ENCODE measurements around the gene PPIL4. TPM values are rescaled to one million over a fixed set of nuclear protein-coding genes. Genes with fewer than 3 reads are reported as not detected.

PPIL4 gene
- total and polyA plus RNA-seq, 2 donors (not counting 3 experiments of a cell fraction or from before 2014, with no cell fraction given), result 2.2 to 27.8 TPM

DNA sequence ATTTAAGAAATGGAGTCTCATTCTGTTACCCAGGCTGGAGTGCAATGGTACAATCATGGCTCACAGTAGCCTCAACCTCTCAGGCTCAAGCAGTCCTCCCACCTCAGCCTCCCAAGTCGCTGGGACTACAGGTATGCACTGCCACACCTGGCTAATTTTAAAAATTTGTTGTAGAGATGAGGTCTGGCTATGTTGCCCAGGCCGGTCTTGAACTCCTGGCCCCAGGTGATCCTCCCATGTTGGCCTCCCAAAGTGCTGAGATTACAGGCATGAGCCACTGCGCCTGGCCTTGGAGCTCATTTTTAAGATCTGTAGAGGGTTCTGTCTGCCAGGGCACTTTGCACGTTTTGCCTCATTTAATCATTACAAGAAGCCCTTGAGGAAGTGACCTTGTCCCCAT, 78.6 kb downstream of the PPIL4 start:
- H3K4me3 ChIP-seq (replicated peaks in 1 of 3; ENCODE audit: insufficient read depth in 1 of 3, low read depth in 1 of 3, low read length in 3 of 3), result no peak overlapping the region
- FAIRE-seq (no peak), DNase-seq (ENCODE audit: low read depth, low spot score) (no peak)
- H3K27me3 ChIP-seq (ENCODE audit: control insufficient read depth in 2 of 2, insufficient read depth in 2 of 2, low read length in 2 of 2), result peaks cover 4 to 6% of the 10 kb centered on the region in 2 experiments
- no peaks in the 10 kb centered on the region for H3K4me1 ChIP-seq (ENCODE audit: control insufficient read depth, extremely low read depth, insufficient read depth, low read length)
- no TSS peak for BruUV-seq (replicated peaks)
- dilution Hi-C loops (cut with MboI; ENCODE audit: extremely low pct_ligation_motif_present, low sequenced_read_pairs) (no loop called here), intact Hi-C loops (cut with micrococcal nuclease) (no loop called here)
- H3K36me3 ChIP-seq (ENCODE audit: control insufficient read depth in 2 of 2, extremely low read depth in 1 of 2, insufficient read depth in 2 of 2, low read length in 2 of 2), result no peaks in the 10 kb centered on the region
- no peaks in the 10 kb centered on the region for H3K79me2 ChIP-seq (ENCODE audit: control insufficient read depth, insufficient read depth, low read length)
- H2AFZ ChIP-seq (ENCODE audit: low read depth, low read length), result no peak overlapping the region
- H3K4me2 ChIP-seq (ENCODE audit: insufficient read depth, low read length), result no peak overlapping the region
- H3K9ac ChIP-seq (replicated peaks; ENCODE audit: extremely low read depth, insufficient read depth, low read length), result no peak overlapping the region
- no peak for TF ChIP-seq POLR2A (IDR thresholded peaks at IDR 0.05; ENCODE audit: low read depth, low read length)
- no peak for TF ChIP-seq EZH2 (IDR thresholded peaks at IDR 0.05; ENCODE audit: borderline replicate concordance, low read depth, low read length, severe bottlenecking)
- TF ChIP-seq JUN (IDR thresholded peaks at IDR 0.05; ENCODE audit: borderline replicate concordance, insufficient read depth, insufficient read length, low read depth), result no peak
- ChIA-PET POLR2A (no interaction called here), CTCF (no interaction called here)
- no peak overlapping the region for H3K27ac ChIP-seq (ENCODE audit: insufficient read depth, low read depth, low read length)
- H3K9me3 ChIP-seq (replicated peaks; ENCODE audit: control insufficient read depth, insufficient read depth, low read length), result no peaks in the 10 kb centered on the region
- H3K9me1 ChIP-seq (replicated peaks; ENCODE audit: control insufficient read depth, extremely low read depth, insufficient read depth, low read length), result no peaks in the 10 kb centered on the region
- H4K20me1 ChIP-seq (replicated peaks; ENCODE audit: control insufficient read depth, extremely low read depth, insufficient read depth, low read length), result no peaks in the 10 kb centered on the region

DNA sequence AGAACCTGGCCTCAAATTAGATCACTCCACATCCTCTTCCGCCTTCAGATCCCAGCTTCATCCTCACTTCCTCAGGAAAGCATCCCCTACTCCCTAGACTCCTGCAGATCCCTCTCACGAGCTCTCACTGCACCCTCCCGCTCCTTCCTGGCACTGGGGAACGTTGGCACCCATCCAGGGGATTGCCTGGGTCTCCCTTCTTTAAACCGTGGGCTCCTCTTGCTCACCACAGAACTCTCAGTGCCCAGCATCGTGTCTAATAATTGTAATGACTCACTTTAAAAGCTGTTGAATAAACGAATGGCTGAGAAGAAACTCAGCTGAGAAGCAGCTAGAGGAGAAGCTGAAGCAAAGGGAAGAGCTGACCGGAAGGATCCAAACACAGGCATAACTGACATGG, 81.4 kb downstream of the PPIL4 start:
- FAIRE-seq (no peak), DNase-seq (ENCODE audit: low read depth, low spot score) (no peak)
- ChIA-PET POLR2A (no interaction called here), CTCF (no interaction called here)
- H4K20me1 ChIP-seq (replicated peaks; ENCODE audit: control insufficient read depth, extremely low read depth, insufficient read depth, low read length), result no peaks in the 10 kb centered on the region
- peaks cover 0 to 7% of the 10 kb centered on the region in 2 experiments for H3K27me3 ChIP-seq (ENCODE audit: control insufficient read depth in 2 of 2, insufficient read depth in 2 of 2, low read length in 2 of 2)
- H3K36me3 ChIP-seq (ENCODE audit: control insufficient read depth in 2 of 2, extremely low read depth in 1 of 2, insufficient read depth in 2 of 2, low read length in 2 of 2), result no peaks in the 10 kb centered on the region
- no peak overlapping the region for H3K27ac ChIP-seq (ENCODE audit: insufficient read depth, low read depth, low read length)
- H3K4me2 ChIP-seq (ENCODE audit: insufficient read depth, low read length), result no peak overlapping the region
- no peaks in the 10 kb centered on the region for H3K9me3 ChIP-seq (replicated peaks; ENCODE audit: control insufficient read depth, insufficient read depth, low read length)
- no peaks in the 10 kb centered on the region for H3K4me1 ChIP-seq (ENCODE audit: control insufficient read depth, extremely low read depth, insufficient read depth, low read length)
- no peak overlapping the region for H2AFZ ChIP-seq (ENCODE audit: low read depth, low read length)
- H3K9me1 ChIP-seq (replicated peaks; ENCODE audit: control insufficient read depth, extremely low read depth, insufficient read depth, low read length), result no peaks in the 10 kb centered on the region
- no peak overlapping the region for H3K4me3 ChIP-seq (replicated peaks in 1 of 3; ENCODE audit: insufficient read depth in 1 of 3, low read depth in 1 of 3, low read length in 3 of 3)
- H3K9ac ChIP-seq (replicated peaks; ENCODE audit: extremely low read depth, insufficient read depth, low read length), result no peak overlapping the region
- intact Hi-C loops (cut with micrococcal nuclease) (no loop called here), dilution Hi-C loops (cut with MboI; ENCODE audit: extremely low pct_ligation_motif_present, low sequenced_read_pairs) (no loop called here)
- H3K79me2 ChIP-seq (ENCODE audit: control insufficient read depth, insufficient read depth, low read length), result no peaks in the 10 kb centered on the region
- no TSS peak for BruUV-seq (replicated peaks)
- TF ChIP-seq POLR2A (IDR thresholded peaks at IDR 0.05; ENCODE audit: low read depth, low read length), result no peak
- TF ChIP-seq POLR2AphosphoS5 (IDR thresholded peaks at IDR 0.05; ENCODE audit: insufficient read depth, low read depth, low read length), result no peak
- TF ChIP-seq, protein P1, sequence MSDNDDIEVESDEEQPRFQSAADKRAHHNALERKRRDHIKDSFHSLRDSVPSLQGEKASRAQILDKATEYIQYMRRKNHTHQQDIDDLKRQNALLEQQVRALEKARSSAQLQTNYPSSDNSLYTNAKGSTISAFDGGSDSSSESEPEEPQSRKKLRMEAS (IDR thresholded peaks at IDR 0.05; ENCODE audit: insufficient read depth, insufficient read length), result no peak
- TF ChIP-seq, protein P2, sequence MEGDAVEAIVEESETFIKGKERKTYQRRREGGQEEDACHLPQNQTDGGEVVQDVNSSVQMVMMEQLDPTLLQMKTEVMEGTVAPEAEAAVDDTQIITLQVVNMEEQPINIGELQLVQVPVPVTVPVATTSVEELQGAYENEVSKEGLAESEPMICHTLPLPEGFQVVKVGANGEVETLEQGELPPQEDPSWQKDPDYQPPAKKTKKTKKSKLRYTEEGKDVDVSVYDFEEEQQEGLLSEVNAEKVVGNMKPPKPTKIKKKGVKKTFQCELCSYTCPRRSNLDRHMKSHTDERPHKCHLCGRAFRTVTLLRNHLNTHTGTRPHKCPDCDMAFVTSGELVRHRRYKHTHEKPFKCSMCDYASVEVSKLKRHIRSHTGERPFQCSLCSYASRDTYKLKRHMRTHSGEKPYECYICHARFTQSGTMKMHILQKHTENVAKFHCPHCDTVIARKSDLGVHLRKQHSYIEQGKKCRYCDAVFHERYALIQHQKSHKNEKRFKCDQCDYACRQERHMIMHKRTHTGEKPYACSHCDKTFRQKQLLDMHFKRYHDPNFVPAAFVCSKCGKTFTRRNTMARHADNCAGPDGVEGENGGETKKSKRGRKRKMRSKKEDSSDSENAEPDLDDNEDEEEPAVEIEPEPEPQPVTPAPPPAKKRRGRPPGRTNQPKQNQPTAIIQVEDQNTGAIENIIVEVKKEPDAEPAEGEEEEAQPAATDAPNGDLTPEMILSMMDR (IDR thresholded peaks at IDR 0.05; ENCODE audit: extremely low read depth in 1 of 2, insufficient read depth in 1 of 2, low read depth in 1 of 2, low read length in 2 of 2), result no peak
- no peak for TF ChIP-seq GATA2 (IDR thresholded peaks at IDR 0.05; ENCODE audit: insufficient read depth, insufficient read length, low read depth, low read length)
- no peak for TF ChIP-seq MYC (IDR thresholded peaks at IDR 0.05; ENCODE audit: low read depth, low read length)
- TF ChIP-seq JUN (IDR thresholded peaks at IDR 0.05; ENCODE audit: borderline replicate concordance, insufficient read depth, insufficient read length, low read depth), result no peak
- no peak for TF ChIP-seq FOS (IDR thresholded peaks at IDR 0.05; ENCODE audit: borderline replicate concordance, insufficient read depth, low read length)
- no peak for TF ChIP-seq EZH2 (IDR thresholded peaks at IDR 0.05; ENCODE audit: borderline replicate concordance, low read depth, low read length, severe bottlenecking)
